B cell (primary cell): Measurements from ENCODE around the gene NCAN.

Source experiments
- EZH2 ChIP-seq: IDR thresholded peaks from 2 replicates; pipeline ENCODE4 v1.6.1; 2012; ENCODE audit warnings: borderline replicate concordance, low read depth, mild to moderate bottlenecking, moderate library complexity, low read length; ENCODE audit not compliant: insufficient read depth, poor library complexity, severe bottlenecking
- TF ChIP-seq, protein P1 (sequence below): fragments of 200-600 bp; IDR thresholded peaks from one replicate; pipeline ENCODE4 v1.8.0; 2022; ENCODE audit warnings: antibody characterized with exemption, mild to moderate bottlenecking

DNA sequence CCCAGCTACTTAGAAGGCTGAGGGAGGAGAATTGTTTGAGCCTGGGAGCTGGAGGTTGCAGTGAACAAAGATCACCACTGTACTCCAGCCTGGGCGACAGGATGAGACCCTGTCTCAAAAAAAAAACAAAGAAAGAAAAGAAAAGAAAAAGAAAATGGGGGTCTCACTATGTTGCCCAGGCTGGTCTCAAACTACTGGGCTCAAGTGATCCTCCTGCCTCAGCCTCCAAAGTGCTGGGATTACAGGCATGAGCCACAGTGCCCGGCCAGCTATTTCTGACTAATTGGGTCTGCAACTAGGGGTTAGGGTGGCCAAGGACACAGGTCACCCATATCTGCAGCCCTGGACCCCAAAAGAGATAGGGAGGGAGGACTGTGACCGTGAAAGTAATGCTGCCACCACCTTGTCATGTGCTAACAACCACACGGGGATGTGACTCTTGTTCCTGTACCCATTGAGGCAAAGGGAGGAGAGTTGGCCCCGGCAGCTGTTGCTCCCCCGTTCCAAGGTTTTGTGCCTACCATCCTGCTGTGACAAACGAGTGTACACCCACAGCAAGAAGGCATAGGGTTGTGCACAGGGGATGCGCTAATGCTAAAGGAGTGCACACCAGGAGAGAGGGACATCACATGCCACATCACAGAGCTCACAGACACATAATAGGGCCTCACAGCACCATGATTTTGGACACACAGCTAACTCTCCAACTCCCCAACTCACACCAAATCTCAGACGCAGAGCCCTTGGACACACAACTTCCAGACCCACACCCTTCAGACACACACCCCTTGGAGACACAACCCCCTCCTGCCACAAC, 42.3 kb upstream of the NCAN start:
- TF ChIP-seq, protein P1, sequence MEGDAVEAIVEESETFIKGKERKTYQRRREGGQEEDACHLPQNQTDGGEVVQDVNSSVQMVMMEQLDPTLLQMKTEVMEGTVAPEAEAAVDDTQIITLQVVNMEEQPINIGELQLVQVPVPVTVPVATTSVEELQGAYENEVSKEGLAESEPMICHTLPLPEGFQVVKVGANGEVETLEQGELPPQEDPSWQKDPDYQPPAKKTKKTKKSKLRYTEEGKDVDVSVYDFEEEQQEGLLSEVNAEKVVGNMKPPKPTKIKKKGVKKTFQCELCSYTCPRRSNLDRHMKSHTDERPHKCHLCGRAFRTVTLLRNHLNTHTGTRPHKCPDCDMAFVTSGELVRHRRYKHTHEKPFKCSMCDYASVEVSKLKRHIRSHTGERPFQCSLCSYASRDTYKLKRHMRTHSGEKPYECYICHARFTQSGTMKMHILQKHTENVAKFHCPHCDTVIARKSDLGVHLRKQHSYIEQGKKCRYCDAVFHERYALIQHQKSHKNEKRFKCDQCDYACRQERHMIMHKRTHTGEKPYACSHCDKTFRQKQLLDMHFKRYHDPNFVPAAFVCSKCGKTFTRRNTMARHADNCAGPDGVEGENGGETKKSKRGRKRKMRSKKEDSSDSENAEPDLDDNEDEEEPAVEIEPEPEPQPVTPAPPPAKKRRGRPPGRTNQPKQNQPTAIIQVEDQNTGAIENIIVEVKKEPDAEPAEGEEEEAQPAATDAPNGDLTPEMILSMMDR, result no peak
- no peak for TF ChIP-seq EZH2
